ENCODE measurements around the gene TNIK.
"Not testable (repeated sequence)": the region's sequence is repeated elsewhere in the genome, so short reads cannot be mapped to it uniquely, and the experiment has no call there.

TNIK gene

GRCh38 chr3:171122861-171123260, 337.3 kb downstream of the TNIK start:
- H3K36me3 ChIP-seq (ENCODE audit: insufficient read depth, low read length) = peaks cover 77% of the 10 kb centered on the region
- H3K27me3 ChIP-seq (ENCODE audit: insufficient read depth, low read length, poor library complexity, severe bottlenecking) = no peaks in the 10 kb centered on the region
- H2AFZ ChIP-seq (ENCODE audit: low read length) = no peak overlapping the region
- no peaks in the 10 kb centered on the region for H3K9me3 ChIP-seq (ENCODE audit: insufficient read depth, low read depth, low read length)
- no peaks in the 10 kb centered on the region for H3K79me2 ChIP-seq (ENCODE audit: insufficient read depth, low read length)
- no peak overlapping the region for H3K4me3 ChIP-seq (ENCODE audit: low read length, poor library complexity, severe bottlenecking)
- H3K9me2 ChIP-seq (replicated peaks; ENCODE audit: low read depth, low read length) = no peaks in the 10 kb centered on the region
- no peak overlapping the region for H3K9ac ChIP-seq (ENCODE audit: low read depth, low read length, poor library complexity, severe bottlenecking)
- no peaks in the 10 kb centered on the region for H3K4me1 ChIP-seq (ENCODE audit: insufficient read depth, low read length, poor library complexity, severe bottlenecking)
- H4K20me1 ChIP-seq (ENCODE audit: insufficient read depth, low read length, poor library complexity, severe bottlenecking) = no peaks in the 10 kb centered on the region
- no peaks in the 10 kb centered on the region for H3F3A ChIP-seq (ENCODE audit: low read depth)
- no peak overlapping the region for H3K4me2 ChIP-seq (ENCODE audit: low read depth, low read length, poor library complexity, severe bottlenecking)
- TF ChIP-seq EZH2phosphoT487 (IDR thresholded peaks at IDR 0.05; ENCODE audit: borderline replicate concordance) = no peak
- TF ChIP-seq, protein P1, sequence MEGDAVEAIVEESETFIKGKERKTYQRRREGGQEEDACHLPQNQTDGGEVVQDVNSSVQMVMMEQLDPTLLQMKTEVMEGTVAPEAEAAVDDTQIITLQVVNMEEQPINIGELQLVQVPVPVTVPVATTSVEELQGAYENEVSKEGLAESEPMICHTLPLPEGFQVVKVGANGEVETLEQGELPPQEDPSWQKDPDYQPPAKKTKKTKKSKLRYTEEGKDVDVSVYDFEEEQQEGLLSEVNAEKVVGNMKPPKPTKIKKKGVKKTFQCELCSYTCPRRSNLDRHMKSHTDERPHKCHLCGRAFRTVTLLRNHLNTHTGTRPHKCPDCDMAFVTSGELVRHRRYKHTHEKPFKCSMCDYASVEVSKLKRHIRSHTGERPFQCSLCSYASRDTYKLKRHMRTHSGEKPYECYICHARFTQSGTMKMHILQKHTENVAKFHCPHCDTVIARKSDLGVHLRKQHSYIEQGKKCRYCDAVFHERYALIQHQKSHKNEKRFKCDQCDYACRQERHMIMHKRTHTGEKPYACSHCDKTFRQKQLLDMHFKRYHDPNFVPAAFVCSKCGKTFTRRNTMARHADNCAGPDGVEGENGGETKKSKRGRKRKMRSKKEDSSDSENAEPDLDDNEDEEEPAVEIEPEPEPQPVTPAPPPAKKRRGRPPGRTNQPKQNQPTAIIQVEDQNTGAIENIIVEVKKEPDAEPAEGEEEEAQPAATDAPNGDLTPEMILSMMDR (conservative IDR thresholded peaks at IDR 0.05; ENCODE audit: low read length) = no peak

DNA sequence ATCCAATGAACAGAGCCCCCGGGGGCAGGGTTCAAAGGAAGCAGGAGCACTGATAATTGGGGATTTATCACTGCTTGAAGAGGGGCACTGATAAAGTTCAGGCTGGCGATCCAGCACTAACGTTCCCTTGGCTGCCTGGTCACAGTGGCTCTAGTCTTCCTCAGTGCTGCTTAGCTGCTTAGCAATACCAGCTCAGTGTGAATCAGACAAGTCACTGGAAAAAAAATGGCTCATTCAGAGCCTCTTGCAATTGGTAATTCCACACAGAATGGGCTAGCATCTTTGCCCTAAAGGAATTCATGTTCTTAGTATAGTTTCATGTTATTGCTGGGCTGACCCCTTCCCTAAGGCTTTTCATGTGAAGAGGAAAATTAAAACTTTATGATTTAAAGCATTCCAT, 338.0 kb downstream of the TNIK start:
- Histone ChIP-seq H3K4me2 (ENCODE audit: low read depth, low read length, poor library complexity, severe bottlenecking) (no peak overlapping the region), H3K9me2 (replicated peaks; ENCODE audit: low read depth, low read length) (no peaks in the 10 kb centered on the region), H3K4me1 (ENCODE audit: insufficient read depth, low read length, poor library complexity, severe bottlenecking) (no peaks in the 10 kb centered on the region), H3K9ac (ENCODE audit: low read depth, low read length, poor library complexity, severe bottlenecking) (no peak overlapping the region), H3K27me3 (ENCODE audit: insufficient read depth, low read length, poor library complexity, severe bottlenecking) (no peaks in the 10 kb centered on the region), H3K9me3 (ENCODE audit: insufficient read depth, low read depth, low read length) (no peaks in the 10 kb centered on the region), H2AFZ (ENCODE audit: low read length) (no peak overlapping the region), H4K20me1 (ENCODE audit: insufficient read depth, low read length, poor library complexity, severe bottlenecking) (no peaks in the 10 kb centered on the region), H3K79me2 (ENCODE audit: insufficient read depth, low read length) (no peaks in the 10 kb centered on the region), H3K36me3 (ENCODE audit: insufficient read depth, low read length) (peaks cover 75% of the 10 kb centered on the region; the same call in 1 of the 2 replicates), H3K4me3 (ENCODE audit: low read length, poor library complexity, severe bottlenecking) (no peak overlapping the region), H3F3A (ENCODE audit: low read depth) (no peaks in the 10 kb centered on the region)
- TF ChIP-seq EZH2phosphoT487 (IDR thresholded peaks at IDR 0.05; ENCODE audit: borderline replicate concordance) = no peak
- TF ChIP-seq, protein P1 (conservative IDR thresholded peaks at IDR 0.05; ENCODE audit: low read length) = no peak

DNA sequence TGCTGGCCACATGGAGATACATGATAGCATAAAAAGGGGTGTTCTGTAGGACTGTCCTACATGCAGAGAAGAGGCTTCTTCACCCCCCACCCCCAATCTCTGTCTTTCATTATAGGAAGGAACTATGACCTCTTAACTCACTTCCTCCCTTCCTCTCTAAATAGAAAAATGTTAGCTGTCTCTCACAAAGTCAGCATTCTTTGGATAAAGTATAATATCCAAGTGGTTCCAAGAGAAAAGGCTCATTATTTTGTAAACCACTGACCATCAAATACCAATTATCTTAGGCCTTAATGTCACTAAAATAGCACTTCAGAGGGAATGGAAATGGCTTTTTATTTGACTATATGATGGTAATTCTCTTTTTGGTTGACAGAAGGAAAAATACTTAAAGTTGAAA, 338.4 kb downstream of the TNIK start:
- H3K4me3 ChIP-seq (ENCODE audit: low read length, poor library complexity, severe bottlenecking) = no peak overlapping the region
- H3K9me3 ChIP-seq (ENCODE audit: insufficient read depth, low read depth, low read length) = no peaks in the 10 kb centered on the region
- H3K36me3 ChIP-seq (ENCODE audit: insufficient read depth, low read length) = peaks cover 73% of the 10 kb centered on the region; the same call in 1 of the 2 replicates
- H3K27me3 ChIP-seq (ENCODE audit: insufficient read depth, low read length, poor library complexity, severe bottlenecking) = no peaks in the 10 kb centered on the region
- no peak overlapping the region for H3K9ac ChIP-seq (ENCODE audit: low read depth, low read length, poor library complexity, severe bottlenecking)
- no peaks in the 10 kb centered on the region for H3F3A ChIP-seq (ENCODE audit: low read depth)
- no peak overlapping the region for H2AFZ ChIP-seq (ENCODE audit: low read length)
- no peaks in the 10 kb centered on the region for H3K79me2 ChIP-seq (ENCODE audit: insufficient read depth, low read length)
- no peak for TF ChIP-seq EZH2phosphoT487 (IDR thresholded peaks at IDR 0.05; ENCODE audit: borderline replicate concordance)
- TF ChIP-seq, protein P1 (conservative IDR thresholded peaks at IDR 0.05; ENCODE audit: low read length) = no peak
- H3K4me1 ChIP-seq (ENCODE audit: insufficient read depth, low read length, poor library complexity, severe bottlenecking) = no peaks in the 10 kb centered on the region
- H3K9me2 ChIP-seq (replicated peaks; ENCODE audit: low read depth, low read length) = no peaks in the 10 kb centered on the region
- no peak overlapping the region for H3K4me2 ChIP-seq (ENCODE audit: low read depth, low read length, poor library complexity, severe bottlenecking)
- no peaks in the 10 kb centered on the region for H4K20me1 ChIP-seq (ENCODE audit: insufficient read depth, low read length, poor library complexity, severe bottlenecking)

- not testable (repeated sequence) for H3K4me2 ChIP-seq (ENCODE audit: low read depth, low read length, poor library complexity, severe bottlenecking); H3K9ac ChIP-seq (ENCODE audit: low read depth, low read length, poor library complexity, severe bottlenecking); H3F3A ChIP-seq (ENCODE audit: low read depth); H3K79me2 ChIP-seq (ENCODE audit: insufficient read depth, low read length); H3K9me3 ChIP-seq (ENCODE audit: insufficient read depth, low read depth, low read length); H3K9me2 ChIP-seq (replicated peaks; ENCODE audit: low read depth, low read length); H3K4me1 ChIP-seq (ENCODE audit: insufficient read depth, low read length, poor library complexity, severe bottlenecking); H2AFZ ChIP-seq (ENCODE audit: low read length); H4K20me1 ChIP-seq (ENCODE audit: insufficient read depth, low read length, poor library complexity, severe bottlenecking); H3K4me3 ChIP-seq (ENCODE audit: low read length, poor library complexity, severe bottlenecking); H3K27me3 ChIP-seq (ENCODE audit: insufficient read depth, low read length, poor library complexity, severe bottlenecking)
- peaks cover 62% of the 10 kb centered on the region; the same call in 1 of the 2 replicates for H3K36me3 ChIP-seq (ENCODE audit: insufficient read depth, low read length)
Observed at GRCh38 chr3:171119402-171119801, 340.8 kb downstream of the TNIK start.

GRCh38 chr3:171118993-171119392, 341.2 kb downstream of the TNIK start:
- not testable (repeated sequence) for H3K79me2 ChIP-seq (ENCODE audit: insufficient read depth, low read length); H3K4me3 ChIP-seq (ENCODE audit: low read length, poor library complexity, severe bottlenecking); H3K9me2 ChIP-seq (replicated peaks; ENCODE audit: low read depth, low read length); H3F3A ChIP-seq (ENCODE audit: low read depth); H2AFZ ChIP-seq (ENCODE audit: low read length); H4K20me1 ChIP-seq (ENCODE audit: insufficient read depth, low read length, poor library complexity, severe bottlenecking); H3K4me2 ChIP-seq (ENCODE audit: low read depth, low read length, poor library complexity, severe bottlenecking); H3K9ac ChIP-seq (ENCODE audit: low read depth, low read length, poor library complexity, severe bottlenecking); H3K9me3 ChIP-seq (ENCODE audit: insufficient read depth, low read depth, low read length); H3K27me3 ChIP-seq (ENCODE audit: insufficient read depth, low read length, poor library complexity, severe bottlenecking); H3K4me1 ChIP-seq (ENCODE audit: insufficient read depth, low read length, poor library complexity, severe bottlenecking)
- peaks cover 61% of the 10 kb centered on the region; the same call in 1 of the 2 replicates for H3K36me3 ChIP-seq (ENCODE audit: insufficient read depth, low read length)

Measured in Loucy (cell line).